ENCODE measurements around the gene HACD3. TPM values are rescaled to one million over a fixed set of nuclear protein-coding genes. Genes with fewer than 3 reads are reported as not detected.
A peak's percentile ranks its signal among the peaks of the same experiment; 100 is the strongest.

The HACD3 gene
- total RNA-seq, 4 donors from 2014 or later, result 30.5 to 43.0 (median 38.1) TPM

GRCh38 chr15:65524226-65524625 lies 6.0 kb upstream of the HACD3 start:
- WGBS, 2 donors, result 78 to 79% methylated on average over 10 of the region's 10 CpGs
- TF ChIP-seq POLR2A (IDR thresholded peaks at IDR 0.05), result no peak
- no peak for TF ChIP-seq CTCF (IDR thresholded peaks at IDR 0.05)
- intact Hi-C loops (cut with DNase I; ENCODE audit: low total_unique reads), result no loop called here
- no peak for DNase-seq (ENCODE audit: low spot score in 2 of 2)
- no peak overlapping the region for H3K4me3 ChIP-seq (ENCODE audit: low read depth, poor library complexity, severe bottlenecking)

GRCh38 chr15:65525622-65526021 lies 4.6 kb upstream of the HACD3 start:
- 57 to 77% methylated on average over 1 of the region's 1 CpG for WGBS, 2 donors
- intact Hi-C loops (cut with DNase I; ENCODE audit: low total_unique reads), result no loop called here

GRCh38 chr15:65528461-65529060 lies 1.7 kb upstream of the HACD3 start:
- intact Hi-C loops (cut with DNase I; ENCODE audit: low total_unique reads), result no loop called here
- 93 to 95% methylated on average over 20 of the region's 20 CpGs for WGBS, 2 donors
- no peak for DNase-seq (ENCODE audit: low spot score in 2 of 2)
- no peak for TF ChIP-seq CTCF (IDR thresholded peaks at IDR 0.05)
- no peak for TF ChIP-seq POLR2A (IDR thresholded peaks at IDR 0.05)
- no peak overlapping the region for H3K4me3 ChIP-seq (ENCODE audit: low read depth, poor library complexity, severe bottlenecking)

More at GRCh38 chr15:65525622-65526021, 4.6 kb upstream of the HACD3 start:
- no peak for DNase-seq (ENCODE audit: low spot score in 2 of 2)
- no peak for TF ChIP-seq CTCF (IDR thresholded peaks at IDR 0.05)
- no peak overlapping the region for H3K4me3 ChIP-seq (ENCODE audit: low read depth, poor library complexity, severe bottlenecking)

GRCh38 chr15:65529762-65530317 lies 423 bp upstream of the HACD3 start:
- TF ChIP-seq CTCF (IDR thresholded peaks at IDR 0.05), result no peak
- TF ChIP-seq POLR2A (IDR thresholded peaks at IDR 0.05), result no peak
- DNase-seq (ENCODE audit: low spot score in 2 of 2), result no peak
- intact Hi-C loops (cut with DNase I; ENCODE audit: low total_unique reads), result no loop called here
- 44 to 48% methylated on average over 13 of the region's 13 CpGs for WGBS, 2 donors
- H3K4me3 ChIP-seq (ENCODE audit: low read depth, poor library complexity, severe bottlenecking), result peak overlapping the region; percentile 57

GRCh38 chr15:65532738-65533051 lies 2.4 kb downstream of the HACD3 start:
- H3K4me3 ChIP-seq (ENCODE audit: low read depth, poor library complexity, severe bottlenecking), result no peak overlapping the region
- WGBS, 2 donors, result 44 to 74% methylated on average over 1 of the region's 1 CpG
- TF ChIP-seq POLR2A (IDR thresholded peaks at IDR 0.05) (no peak), CTCF (IDR thresholded peaks at IDR 0.05) (no peak)
- DNase-seq (ENCODE audit: low spot score in 2 of 2), result no peak
- intact Hi-C loops (cut with DNase I; ENCODE audit: low total_unique reads), result no loop called here

All from lower leg skin (tissue), 4 donors.